ENCODE data around the gene SMIM24.
"Not testable (repeated sequence)": the region's sequence is repeated elsewhere in the genome, so short reads cannot be mapped to it uniquely, and the experiment has no call there.

SMIM24 gene

GRCh38 chr19:3454656-3455392 is 25.5 kb downstream of the SMIM24 start:
- H3K9me3 ChIP-seq (ENCODE audit: control insufficient read depth in 2 of 2, low read length in 2 of 2) = no peaks in the 10 kb centered on the region
- no peak overlapping the region for H3K9ac ChIP-seq (ENCODE audit: low read depth in 1 of 2, low read length in 2 of 2)
- H3K4me3 ChIP-seq (ENCODE audit: low read length in 2 of 2) = no peak overlapping the region
- H3K27me3 ChIP-seq (ENCODE audit: control insufficient read depth in 2 of 2, insufficient read depth in 2 of 2, low read length in 2 of 2) = no peaks in the 10 kb centered on the region
- no peak overlapping the region for H3K27ac ChIP-seq (ENCODE audit: low read depth in 2 of 2, low read length in 2 of 2)
- H3K4me1 ChIP-seq (ENCODE audit: control insufficient read depth in 2 of 2, insufficient read depth in 2 of 2, low read length in 2 of 2) = peaks cover 4 to 5% of the 10 kb centered on the region in 2 donors
- H3K36me3 ChIP-seq (ENCODE audit: control insufficient read depth in 2 of 2, insufficient read depth in 2 of 2, low read length in 2 of 2) = peaks cover 18 to 23% of the 10 kb centered on the region in 2 donors

DNA sequence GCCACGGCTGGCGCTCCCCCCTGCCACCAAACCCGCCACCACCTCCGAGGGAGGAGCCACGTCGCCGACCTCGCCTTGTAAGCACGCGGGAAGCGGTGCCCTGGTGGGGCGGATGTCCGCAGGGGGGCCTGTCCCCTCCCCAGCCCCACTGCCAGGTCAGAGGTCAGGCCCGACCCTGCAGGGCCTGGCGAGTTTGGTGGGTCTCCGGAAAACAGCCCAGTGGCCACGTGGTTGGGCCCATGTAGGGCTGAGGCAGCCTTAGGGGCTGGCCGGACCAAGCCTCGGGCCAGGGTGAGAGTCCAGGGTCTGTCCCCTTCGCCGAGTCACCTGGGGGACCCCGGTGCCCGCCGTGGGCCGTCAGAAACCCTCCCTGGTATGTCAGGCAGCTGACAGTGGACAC is 26.5 kb downstream of the SMIM24 start:
- no peak overlapping the region for H3K9ac ChIP-seq (ENCODE audit: low read depth in 1 of 2, low read length in 2 of 2)
- H3K4me1 ChIP-seq (ENCODE audit: control insufficient read depth in 2 of 2, insufficient read depth in 2 of 2, low read length in 2 of 2) = peaks cover 2 to 5% of the 10 kb centered on the region in 2 donors
- H3K27ac ChIP-seq (ENCODE audit: low read depth in 2 of 2, low read length in 2 of 2) = no peak overlapping the region
- H3K4me3 ChIP-seq (ENCODE audit: low read length in 2 of 2) = no peak overlapping the region
- peaks cover 18 to 23% of the 10 kb centered on the region in 2 donors for H3K36me3 ChIP-seq (ENCODE audit: control insufficient read depth in 2 of 2, insufficient read depth in 2 of 2, low read length in 2 of 2)
- no peaks in the 10 kb centered on the region for H3K9me3 ChIP-seq (ENCODE audit: control insufficient read depth in 2 of 2, low read length in 2 of 2)
- no peaks in the 10 kb centered on the region for H3K27me3 ChIP-seq (ENCODE audit: control insufficient read depth in 2 of 2, insufficient read depth in 2 of 2, low read length in 2 of 2)

DNA sequence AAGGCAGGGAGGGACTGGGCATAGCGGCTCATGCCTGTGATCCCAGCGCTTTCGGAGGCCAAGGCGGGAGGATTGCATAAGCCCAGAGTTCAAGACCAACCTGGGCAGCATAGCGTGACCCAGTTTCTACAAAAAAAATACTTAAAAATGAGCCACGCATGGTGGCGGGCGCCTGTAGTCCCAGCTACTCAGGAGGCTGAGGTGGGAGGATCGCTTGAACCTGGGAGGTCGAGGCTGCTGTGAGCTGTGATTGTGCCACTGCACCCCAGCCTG is 27.4 kb downstream of the SMIM24 start:
- H3K27ac ChIP-seq (ENCODE audit: low read depth in 2 of 2, low read length in 2 of 2); H3K27me3 ChIP-seq (ENCODE audit: control insufficient read depth in 2 of 2, insufficient read depth in 2 of 2, low read length in 2 of 2); H3K9ac ChIP-seq (ENCODE audit: low read depth in 1 of 2, low read length in 2 of 2); H3K4me1 ChIP-seq (ENCODE audit: control insufficient read depth in 2 of 2, insufficient read depth in 2 of 2, low read length in 2 of 2); H3K4me3 ChIP-seq (ENCODE audit: low read length in 2 of 2); H3K9me3 ChIP-seq (ENCODE audit: control insufficient read depth in 2 of 2, low read length in 2 of 2): not testable (repeated sequence)
- H3K36me3 ChIP-seq (ENCODE audit: control insufficient read depth in 2 of 2, insufficient read depth in 2 of 2, low read length in 2 of 2) = peaks cover 18 to 28% of the 10 kb centered on the region in 2 donors

DNA sequence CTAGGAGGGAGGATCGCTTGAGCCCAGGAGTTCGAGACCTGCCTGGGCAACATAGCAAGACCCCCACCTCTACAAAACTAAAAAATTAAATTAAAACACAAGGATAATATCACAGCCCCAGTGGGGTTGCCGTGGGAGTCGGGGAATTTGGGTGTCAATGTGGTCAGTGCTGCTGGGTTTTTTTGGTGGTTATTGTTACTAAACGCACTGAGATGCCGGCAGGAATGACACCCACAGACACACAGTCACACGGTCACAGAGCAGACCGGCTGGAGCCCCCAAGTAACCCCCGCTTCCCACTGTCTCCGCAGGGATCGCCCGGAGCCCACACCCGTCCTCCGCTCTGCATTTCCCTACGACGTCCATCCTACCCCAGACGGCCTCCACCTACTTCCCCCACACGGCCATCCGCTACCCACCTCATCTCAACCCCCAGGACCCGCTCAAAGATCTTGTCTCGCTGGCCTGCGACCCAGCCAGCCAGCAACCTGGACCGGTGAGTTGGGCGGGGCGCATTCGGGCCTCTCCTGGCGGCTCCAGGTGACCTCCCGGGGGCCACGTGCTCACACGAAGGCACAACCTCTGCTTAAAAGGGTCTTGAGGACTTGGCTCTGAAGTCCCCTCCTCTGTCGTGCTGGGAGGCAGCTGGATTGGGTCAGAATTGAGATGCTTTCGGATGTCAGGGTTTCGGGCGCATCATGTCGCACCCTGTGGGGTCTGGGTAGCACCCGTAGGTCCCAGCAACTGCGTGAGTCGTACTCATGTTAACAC is 28.0 kb downstream of the SMIM24 start:
- peaks cover 2% of the 10 kb centered on the region in 2 donors for H3K4me1 ChIP-seq (ENCODE audit: control insufficient read depth in 2 of 2, insufficient read depth in 2 of 2, low read length in 2 of 2)
- no peaks in the 10 kb centered on the region for H3K27me3 ChIP-seq (ENCODE audit: control insufficient read depth in 2 of 2, insufficient read depth in 2 of 2, low read length in 2 of 2)
- H3K36me3 ChIP-seq (ENCODE audit: control insufficient read depth in 2 of 2, insufficient read depth in 2 of 2, low read length in 2 of 2) = peaks cover 18 to 28% of the 10 kb centered on the region in 2 donors
- no peak overlapping the region for H3K9ac ChIP-seq (ENCODE audit: low read depth in 1 of 2, low read length in 2 of 2)
- no peaks in the 10 kb centered on the region for H3K9me3 ChIP-seq (ENCODE audit: control insufficient read depth in 2 of 2, low read length in 2 of 2)
- H3K27ac ChIP-seq (ENCODE audit: low read depth in 2 of 2, low read length in 2 of 2) = no peak overlapping the region
- no peak overlapping the region for H3K4me3 ChIP-seq (ENCODE audit: low read length in 2 of 2)

DNA sequence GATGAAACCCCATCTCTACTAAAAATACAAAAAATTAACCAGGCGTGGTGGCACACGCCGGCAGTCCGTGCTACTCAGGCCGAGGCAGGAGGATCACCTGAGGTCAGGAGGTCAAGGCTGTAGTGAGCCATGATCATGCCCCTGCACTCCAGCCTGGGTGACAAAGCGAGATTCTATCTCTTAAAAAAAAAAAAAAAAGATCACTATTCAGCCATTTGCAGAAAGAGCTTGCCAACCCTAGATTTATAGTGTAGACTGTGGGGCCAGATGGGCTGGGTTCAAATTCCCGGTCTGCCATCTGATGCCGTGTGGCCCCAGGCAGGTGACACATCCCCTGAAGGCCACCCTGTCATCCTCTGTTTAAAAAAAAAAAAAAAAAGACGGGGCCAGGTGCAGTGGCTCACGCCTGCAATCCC is 28.9 kb downstream of the SMIM24 start:
- Histone ChIP-seq H3K4me1 (ENCODE audit: control insufficient read depth in 2 of 2, insufficient read depth in 2 of 2, low read length in 2 of 2) (no peaks in the 10 kb centered on the region), H3K4me3 (ENCODE audit: low read length in 2 of 2) (no peak overlapping the region), H3K27ac (ENCODE audit: low read depth in 2 of 2, low read length in 2 of 2) (peak overlapping the region; percentile 29 to 32), H3K36me3 (ENCODE audit: control insufficient read depth in 2 of 2, insufficient read depth in 2 of 2, low read length in 2 of 2) (peaks cover 18 to 21% of the 10 kb centered on the region in 2 donors), H3K9ac (ENCODE audit: low read depth in 1 of 2, low read length in 2 of 2) (no peak overlapping the region), H3K27me3 (ENCODE audit: control insufficient read depth in 2 of 2, insufficient read depth in 2 of 2, low read length in 2 of 2) (no peaks in the 10 kb centered on the region), H3K9me3 (ENCODE audit: control insufficient read depth in 2 of 2, low read length in 2 of 2) (no peaks in the 10 kb centered on the region)

DNA sequence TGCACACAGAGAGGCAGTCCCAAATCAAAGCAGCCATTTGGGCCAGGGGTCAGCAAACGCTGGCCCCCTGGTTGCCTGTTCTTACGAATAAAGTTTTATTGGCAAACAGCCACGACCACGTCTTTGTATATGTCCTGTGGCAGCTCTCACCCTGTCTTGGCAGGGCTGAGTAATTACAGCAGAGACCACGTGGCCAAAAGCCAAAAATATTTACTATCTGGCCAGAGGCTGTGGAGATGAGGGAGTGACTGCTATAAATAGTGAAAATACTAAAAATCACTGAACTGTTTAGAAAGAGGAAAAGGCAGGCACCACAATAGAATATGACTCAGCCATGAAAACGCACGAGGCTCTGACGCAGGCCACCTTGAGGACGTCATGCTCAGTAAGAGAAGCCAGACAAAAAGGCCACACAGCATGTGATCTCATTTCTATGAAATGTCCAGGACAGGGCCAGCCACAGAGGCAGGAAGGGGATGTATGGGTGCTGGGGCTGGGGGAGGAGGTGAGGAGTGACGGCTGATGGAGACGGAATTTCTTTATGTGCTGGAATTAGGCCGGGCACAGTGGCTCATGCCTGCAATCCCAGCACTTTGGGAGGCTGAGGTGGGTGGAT is 29.4 kb downstream of the SMIM24 start:
- no peak overlapping the region for H3K4me3 ChIP-seq (ENCODE audit: low read length in 2 of 2)
- peaks cover 18 to 21% of the 10 kb centered on the region in 2 donors for H3K36me3 ChIP-seq (ENCODE audit: control insufficient read depth in 2 of 2, insufficient read depth in 2 of 2, low read length in 2 of 2)
- H3K9ac ChIP-seq (ENCODE audit: low read depth in 1 of 2, low read length in 2 of 2) = no peak overlapping the region
- peak overlapping the region; percentile 29 to 32 for H3K27ac ChIP-seq (ENCODE audit: low read depth in 2 of 2, low read length in 2 of 2)
- H3K27me3 ChIP-seq (ENCODE audit: control insufficient read depth in 2 of 2, insufficient read depth in 2 of 2, low read length in 2 of 2) = no peaks in the 10 kb centered on the region
- no peaks in the 10 kb centered on the region for H3K9me3 ChIP-seq (ENCODE audit: control insufficient read depth in 2 of 2, low read length in 2 of 2)
- H3K4me1 ChIP-seq (ENCODE audit: control insufficient read depth in 2 of 2, insufficient read depth in 2 of 2, low read length in 2 of 2) = no peaks in the 10 kb centered on the region

- Histone ChIP-seq H3K4me1 (ENCODE audit: control insufficient read depth in 2 of 2, insufficient read depth in 2 of 2, low read length in 2 of 2) (no peaks in the 10 kb centered on the region), H3K27ac (ENCODE audit: low read depth in 2 of 2, low read length in 2 of 2) (no peak overlapping the region), H3K4me3 (ENCODE audit: low read length in 2 of 2) (no peak overlapping the region), H3K9me3 (ENCODE audit: control insufficient read depth in 2 of 2, low read length in 2 of 2) (no peaks in the 10 kb centered on the region), H3K36me3 (ENCODE audit: control insufficient read depth in 2 of 2, insufficient read depth in 2 of 2, low read length in 2 of 2) (peaks cover 14 to 18% of the 10 kb centered on the region in 2 donors), H3K9ac (ENCODE audit: low read depth in 1 of 2, low read length in 2 of 2) (no peak overlapping the region), H3K27me3 (ENCODE audit: control insufficient read depth in 2 of 2, insufficient read depth in 2 of 2, low read length in 2 of 2) (no peaks in the 10 kb centered on the region)
These were observed 31.6 kb downstream of the SMIM24 start for GRCh38 chr19:3448616-3449334.

- not testable (repeated sequence) for H3K27ac ChIP-seq (ENCODE audit: low read depth in 2 of 2, low read length in 2 of 2); H3K27me3 ChIP-seq (ENCODE audit: control insufficient read depth in 2 of 2, insufficient read depth in 2 of 2, low read length in 2 of 2); H3K9ac ChIP-seq (ENCODE audit: low read depth in 1 of 2, low read length in 2 of 2); H3K4me1 ChIP-seq (ENCODE audit: control insufficient read depth in 2 of 2, insufficient read depth in 2 of 2, low read length in 2 of 2); H3K9me3 ChIP-seq (ENCODE audit: control insufficient read depth in 2 of 2, low read length in 2 of 2); H3K4me3 ChIP-seq (ENCODE audit: low read length in 2 of 2)
- peaks cover 6 to 11% of the 10 kb centered on the region in 2 donors for H3K36me3 ChIP-seq (ENCODE audit: control insufficient read depth in 2 of 2, insufficient read depth in 2 of 2, low read length in 2 of 2)
These were observed 33.7 kb downstream of the SMIM24 start for GRCh38 chr19:3446657-3447056.

DNA sequence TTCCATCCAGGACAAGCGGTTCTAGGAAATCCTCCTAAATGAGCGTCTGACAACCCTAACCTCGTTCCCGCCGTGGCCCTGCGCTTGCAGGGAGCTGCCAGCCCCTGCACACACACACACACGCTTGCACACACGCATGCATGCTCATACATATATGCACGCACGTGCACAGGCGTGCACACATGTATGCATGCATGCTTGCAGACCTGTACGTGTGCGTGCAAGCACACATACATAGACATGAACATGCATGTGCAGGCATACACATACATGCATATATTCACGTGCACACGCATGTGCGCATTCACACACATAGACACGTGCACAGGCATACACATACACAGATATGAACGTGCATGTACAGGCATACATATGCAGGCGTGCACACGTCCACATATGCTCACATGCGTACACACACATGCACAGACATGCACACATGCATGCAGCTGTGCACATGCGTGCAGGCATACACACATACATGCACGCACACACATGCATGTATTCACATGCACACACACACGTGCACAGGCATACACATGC is 35.6 kb downstream of the SMIM24 start:
- peaks cover 9 to 11% of the 10 kb centered on the region in 2 donors for H3K36me3 ChIP-seq (ENCODE audit: control insufficient read depth in 2 of 2, insufficient read depth in 2 of 2, low read length in 2 of 2)
- no peaks in the 10 kb centered on the region for H3K9me3 ChIP-seq (ENCODE audit: control insufficient read depth in 2 of 2, low read length in 2 of 2)
- no peak overlapping the region for H3K27ac ChIP-seq (ENCODE audit: low read depth in 2 of 2, low read length in 2 of 2)
- H3K27me3 ChIP-seq (ENCODE audit: control insufficient read depth in 2 of 2, insufficient read depth in 2 of 2, low read length in 2 of 2) = no peaks in the 10 kb centered on the region
- H3K4me3 ChIP-seq (ENCODE audit: low read length in 2 of 2) = no peak overlapping the region
- H3K4me1 ChIP-seq (ENCODE audit: control insufficient read depth in 2 of 2, insufficient read depth in 2 of 2, low read length in 2 of 2) = no peaks in the 10 kb centered on the region
- no peak overlapping the region for H3K9ac ChIP-seq (ENCODE audit: low read depth in 1 of 2, low read length in 2 of 2)

Measured in mucosa of rectum (tissue), 2 donors.